ENCODE data around the gene NT5C1A.

The NT5C1A gene

DNA sequence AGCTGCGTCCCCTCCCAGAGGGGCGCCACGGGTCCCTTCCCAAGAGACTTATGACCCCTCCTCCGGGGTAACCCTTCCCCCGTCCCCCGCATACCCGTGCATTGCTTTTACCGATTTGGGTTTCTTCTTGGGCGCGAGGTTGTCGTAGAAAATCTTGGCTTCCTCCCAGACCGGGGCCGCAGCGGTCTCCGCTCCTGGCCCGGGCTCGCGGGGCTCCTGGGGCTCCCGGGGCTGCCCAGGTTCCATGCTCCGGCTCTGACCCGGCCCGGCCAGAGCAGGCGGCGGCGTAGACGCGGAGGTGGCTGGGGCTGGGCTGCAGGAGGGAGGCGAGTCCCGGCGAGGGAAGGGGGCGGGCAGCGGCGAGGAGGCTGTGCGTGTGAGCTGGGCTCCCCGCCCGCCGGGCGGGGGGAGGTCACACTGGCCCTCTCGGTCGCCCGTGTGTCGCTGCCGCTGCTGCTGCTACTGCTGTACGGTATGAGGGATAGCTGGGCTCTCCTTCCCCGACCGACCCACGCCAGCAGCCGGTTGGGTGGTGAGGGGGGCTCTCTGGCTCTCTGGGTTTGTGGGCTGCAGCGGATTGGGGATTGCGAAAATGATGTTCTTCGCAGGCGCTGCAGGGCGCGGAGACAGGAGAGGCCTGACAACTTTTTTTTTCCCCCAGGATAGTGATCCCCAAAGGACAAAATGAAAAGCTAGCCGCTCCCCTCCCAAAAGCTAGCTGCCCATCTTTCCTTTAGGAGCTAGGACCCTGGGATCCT, at the start of gene NT5C1A:
Gene NT5C1A (minus strand): TSS at position 315 of the 758 bp plus-strand sequence. CDS start 69 bp downstream, at position 246.
- Histone ChIP-seq H3K4me1 (ENCODE audit: control insufficient read depth in 2 of 2, insufficient read depth in 2 of 2, low read length in 2 of 2) (no peaks in the 10 kb centered on the region), H3K9me3 (ENCODE audit: control insufficient read depth in 2 of 2, low read length in 2 of 2) (no peaks in the 10 kb centered on the region), H3K36me3 (ENCODE audit: control insufficient read depth in 2 of 2, insufficient read depth in 2 of 2, low read length in 2 of 2) (no peaks in the 10 kb centered on the region), H3K9ac (ENCODE audit: low read depth in 1 of 2, low read length in 2 of 2) (no peak within 1 kb of the TSS), H3K27ac (ENCODE audit: low read depth in 2 of 2, low read length in 2 of 2) (no peak within 1 kb of the TSS), H3K27me3 (ENCODE audit: control insufficient read depth in 2 of 2, insufficient read depth in 2 of 2, low read length in 2 of 2) (peaks cover 16 to 23% of the 10 kb centered on the region in 2 donors), H3K4me3 (ENCODE audit: low read length in 2 of 2) (peak within 1 kb of the TSS in 1 of 2 donors; percentile 22)

DNA sequence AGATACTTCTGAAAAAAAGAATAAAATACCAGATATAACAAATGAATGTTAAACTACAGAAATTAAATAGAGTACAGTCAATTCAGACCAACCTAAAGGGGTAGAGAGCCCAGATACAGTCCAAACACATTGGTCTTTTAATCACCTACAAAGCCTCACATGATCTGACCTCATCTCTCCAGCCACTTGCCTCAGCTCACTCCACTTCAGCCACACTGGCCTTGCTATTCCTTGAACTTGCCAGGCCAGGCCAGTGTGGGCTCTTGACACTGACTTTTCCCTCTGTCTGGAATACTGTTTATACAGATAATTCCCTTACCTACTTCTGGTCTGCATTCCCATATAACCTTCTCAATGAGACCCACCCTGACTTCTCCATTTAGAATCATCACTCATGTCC, 49.8 kb upstream of the NT5C1A start:
- Histone ChIP-seq H3K36me3 (ENCODE audit: control insufficient read depth in 2 of 2, insufficient read depth in 2 of 2, low read length in 2 of 2) (no peaks in the 10 kb centered on the region), H3K9ac (ENCODE audit: low read depth in 1 of 2, low read length in 2 of 2) (no peak overlapping the region), H3K4me1 (ENCODE audit: control insufficient read depth in 2 of 2, insufficient read depth in 2 of 2, low read length in 2 of 2) (no peaks in the 10 kb centered on the region), H3K4me3 (ENCODE audit: low read length in 2 of 2) (no peak overlapping the region), H3K27ac (ENCODE audit: low read depth in 2 of 2, low read length in 2 of 2) (no peak overlapping the region), H3K9me3 (ENCODE audit: control insufficient read depth in 2 of 2, low read length in 2 of 2) (no peaks in the 10 kb centered on the region), H3K27me3 (ENCODE audit: control insufficient read depth in 2 of 2, insufficient read depth in 2 of 2, low read length in 2 of 2) (peaks cover 5 to 7% of the 10 kb centered on the region in 2 donors)

DNA sequence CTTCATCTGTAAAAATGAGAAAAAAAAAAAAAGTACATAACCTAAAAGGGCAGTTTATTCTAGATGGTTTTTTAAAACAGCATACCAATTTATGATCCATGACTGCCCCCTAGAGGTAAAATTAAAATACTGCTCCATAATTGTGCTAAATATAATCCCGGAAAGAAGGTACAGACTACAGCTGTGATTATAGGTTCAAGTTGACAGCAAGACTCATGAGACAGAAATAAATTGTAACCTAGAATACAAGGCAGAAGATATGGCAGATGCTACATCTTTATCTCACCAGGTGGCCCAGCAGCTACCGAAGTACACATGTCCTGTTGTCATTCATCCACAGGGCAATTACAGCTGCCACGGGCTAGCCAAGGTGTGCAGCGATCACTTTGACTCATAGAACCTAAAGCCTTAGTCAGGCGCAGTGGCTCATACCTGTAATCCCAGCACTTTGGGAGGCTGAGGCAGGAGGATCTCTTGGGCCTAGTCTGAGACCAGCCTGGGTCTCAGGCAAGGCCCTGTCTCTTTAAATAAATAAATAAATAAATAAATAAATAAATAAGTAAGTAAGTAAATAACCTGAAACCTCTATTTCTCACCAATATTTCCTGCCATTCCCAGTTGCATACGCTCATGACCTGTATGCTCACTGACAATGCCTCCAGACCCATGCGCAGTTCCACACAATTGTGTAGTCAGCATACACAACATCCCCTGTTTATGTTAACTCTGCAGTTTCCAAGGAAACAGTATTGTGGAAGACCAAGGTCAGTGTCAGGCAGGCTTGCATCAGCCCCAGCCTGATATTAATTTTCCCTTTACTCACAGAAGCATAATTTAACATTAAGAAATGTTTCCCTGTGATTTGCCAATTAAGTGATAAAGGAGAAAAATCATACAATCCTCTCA, 48.4 kb upstream of the NT5C1A start:
- no peaks in the 10 kb centered on the region for H3K36me3 ChIP-seq (ENCODE audit: control insufficient read depth in 2 of 2, insufficient read depth in 2 of 2, low read length in 2 of 2)

DNA sequence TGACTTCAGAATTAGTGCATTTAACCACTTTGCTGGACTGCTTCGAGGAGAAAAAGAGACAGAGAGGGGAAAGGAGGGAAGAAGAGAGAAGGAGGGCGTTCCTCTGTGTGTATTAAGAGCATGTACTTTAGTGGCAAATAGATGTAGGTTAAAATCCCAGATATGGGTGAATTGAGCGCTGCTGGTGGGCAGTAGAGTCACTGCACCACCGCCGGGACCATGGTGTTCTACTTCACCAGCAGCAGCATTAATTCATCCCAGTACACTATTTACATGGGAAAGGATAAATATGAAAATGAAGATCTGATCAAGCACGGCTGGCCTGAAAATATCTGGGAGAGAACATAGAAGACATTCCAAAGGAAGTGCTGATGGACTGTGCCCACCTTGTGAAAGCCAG, 45.9 kb upstream of the NT5C1A start:
- H3K9ac ChIP-seq (ENCODE audit: low read depth in 1 of 2, low read length in 2 of 2): no peak overlapping the region
- H3K4me1 ChIP-seq (ENCODE audit: control insufficient read depth in 2 of 2, insufficient read depth in 2 of 2, low read length in 2 of 2): no peaks in the 10 kb centered on the region
- no peak overlapping the region for H3K27ac ChIP-seq (ENCODE audit: low read depth in 2 of 2, low read length in 2 of 2)
- peaks cover 0 to 5% of the 10 kb centered on the region in 2 donors for H3K27me3 ChIP-seq (ENCODE audit: control insufficient read depth in 2 of 2, insufficient read depth in 2 of 2, low read length in 2 of 2)
- H3K9me3 ChIP-seq (ENCODE audit: control insufficient read depth in 2 of 2, low read length in 2 of 2): no peaks in the 10 kb centered on the region
- H3K36me3 ChIP-seq (ENCODE audit: control insufficient read depth in 2 of 2, insufficient read depth in 2 of 2, low read length in 2 of 2): no peaks in the 10 kb centered on the region
- no peak overlapping the region for H3K4me3 ChIP-seq (ENCODE audit: low read length in 2 of 2)

More for the DNA sequence above, 48.4 kb upstream of the NT5C1A start:
- H3K27ac ChIP-seq (ENCODE audit: low read depth in 2 of 2, low read length in 2 of 2): no peak overlapping the region
- no peak overlapping the region for H3K9ac ChIP-seq (ENCODE audit: low read depth in 1 of 2, low read length in 2 of 2)
- peaks cover 5 to 7% of the 10 kb centered on the region in 2 donors for H3K27me3 ChIP-seq (ENCODE audit: control insufficient read depth in 2 of 2, insufficient read depth in 2 of 2, low read length in 2 of 2)
- H3K4me3 ChIP-seq (ENCODE audit: low read length in 2 of 2): no peak overlapping the region
- H3K4me1 ChIP-seq (ENCODE audit: control insufficient read depth in 2 of 2, insufficient read depth in 2 of 2, low read length in 2 of 2): no peaks in the 10 kb centered on the region
- no peaks in the 10 kb centered on the region for H3K9me3 ChIP-seq (ENCODE audit: control insufficient read depth in 2 of 2, low read length in 2 of 2)

DNA sequence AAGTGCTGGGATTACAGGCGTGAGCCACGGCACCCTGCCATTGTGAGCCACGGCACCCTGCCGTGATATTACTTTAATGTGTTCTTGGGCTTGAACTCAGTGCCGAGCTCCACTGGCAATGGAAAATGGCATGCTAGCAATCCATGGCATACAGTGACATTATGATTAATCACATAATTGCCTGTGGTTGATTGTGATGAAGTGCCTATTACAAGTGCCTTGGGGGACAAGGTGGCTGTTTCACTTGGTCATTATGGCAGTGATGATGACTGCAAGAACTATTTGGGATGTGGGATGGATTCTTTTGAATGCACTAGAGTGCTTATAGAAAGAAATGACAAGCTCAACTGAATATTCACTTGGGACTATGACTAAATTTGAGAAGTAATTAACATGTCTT, 41.6 kb upstream of the NT5C1A start:
- no peaks in the 10 kb centered on the region for H3K9me3 ChIP-seq (ENCODE audit: control insufficient read depth in 2 of 2, low read length in 2 of 2)
- no peaks in the 10 kb centered on the region for H3K4me1 ChIP-seq (ENCODE audit: control insufficient read depth in 2 of 2, insufficient read depth in 2 of 2, low read length in 2 of 2)
- no peak overlapping the region for H3K27ac ChIP-seq (ENCODE audit: low read depth in 2 of 2, low read length in 2 of 2)
- H3K27me3 ChIP-seq (ENCODE audit: control insufficient read depth in 2 of 2, insufficient read depth in 2 of 2, low read length in 2 of 2): peaks cover 0 to 5% of the 10 kb centered on the region in 2 donors
- H3K36me3 ChIP-seq (ENCODE audit: control insufficient read depth in 2 of 2, insufficient read depth in 2 of 2, low read length in 2 of 2): no peaks in the 10 kb centered on the region
- H3K9ac ChIP-seq (ENCODE audit: low read depth in 1 of 2, low read length in 2 of 2): no peak overlapping the region
- H3K4me3 ChIP-seq (ENCODE audit: low read length in 2 of 2): no peak overlapping the region

DNA sequence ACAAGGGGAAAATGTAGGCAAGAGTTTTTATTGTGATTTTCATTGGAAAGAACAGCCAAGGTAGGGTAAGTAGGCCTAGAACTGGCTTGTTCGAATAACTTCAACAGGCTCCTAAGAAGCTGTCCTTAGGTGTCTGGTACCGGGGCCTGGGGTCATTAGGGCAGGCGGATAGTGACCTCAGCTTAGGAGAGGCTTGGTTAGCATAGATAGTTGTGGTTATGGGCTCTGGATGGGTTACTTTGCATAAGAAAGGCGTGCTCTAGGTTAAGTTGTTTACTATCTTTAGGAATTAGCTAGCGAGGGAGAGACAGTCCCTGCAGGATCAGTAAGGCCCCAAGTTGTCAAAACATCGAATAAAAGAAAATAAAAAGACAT, 40.0 kb upstream of the NT5C1A start:
- no peaks in the 10 kb centered on the region for H3K36me3 ChIP-seq (ENCODE audit: control insufficient read depth in 2 of 2, insufficient read depth in 2 of 2, low read length in 2 of 2)
- no peak overlapping the region for H3K4me3 ChIP-seq (ENCODE audit: low read length in 2 of 2)
- H3K4me1 ChIP-seq (ENCODE audit: control insufficient read depth in 2 of 2, insufficient read depth in 2 of 2, low read length in 2 of 2): no peaks in the 10 kb centered on the region
- H3K9me3 ChIP-seq (ENCODE audit: control insufficient read depth in 2 of 2, low read length in 2 of 2): no peaks in the 10 kb centered on the region
- H3K27me3 ChIP-seq (ENCODE audit: control insufficient read depth in 2 of 2, insufficient read depth in 2 of 2, low read length in 2 of 2): no peaks in the 10 kb centered on the region
- H3K9ac ChIP-seq (ENCODE audit: low read depth in 1 of 2, low read length in 2 of 2): no peak overlapping the region
- H3K27ac ChIP-seq (ENCODE audit: low read depth in 2 of 2, low read length in 2 of 2): no peak overlapping the region

DNA sequence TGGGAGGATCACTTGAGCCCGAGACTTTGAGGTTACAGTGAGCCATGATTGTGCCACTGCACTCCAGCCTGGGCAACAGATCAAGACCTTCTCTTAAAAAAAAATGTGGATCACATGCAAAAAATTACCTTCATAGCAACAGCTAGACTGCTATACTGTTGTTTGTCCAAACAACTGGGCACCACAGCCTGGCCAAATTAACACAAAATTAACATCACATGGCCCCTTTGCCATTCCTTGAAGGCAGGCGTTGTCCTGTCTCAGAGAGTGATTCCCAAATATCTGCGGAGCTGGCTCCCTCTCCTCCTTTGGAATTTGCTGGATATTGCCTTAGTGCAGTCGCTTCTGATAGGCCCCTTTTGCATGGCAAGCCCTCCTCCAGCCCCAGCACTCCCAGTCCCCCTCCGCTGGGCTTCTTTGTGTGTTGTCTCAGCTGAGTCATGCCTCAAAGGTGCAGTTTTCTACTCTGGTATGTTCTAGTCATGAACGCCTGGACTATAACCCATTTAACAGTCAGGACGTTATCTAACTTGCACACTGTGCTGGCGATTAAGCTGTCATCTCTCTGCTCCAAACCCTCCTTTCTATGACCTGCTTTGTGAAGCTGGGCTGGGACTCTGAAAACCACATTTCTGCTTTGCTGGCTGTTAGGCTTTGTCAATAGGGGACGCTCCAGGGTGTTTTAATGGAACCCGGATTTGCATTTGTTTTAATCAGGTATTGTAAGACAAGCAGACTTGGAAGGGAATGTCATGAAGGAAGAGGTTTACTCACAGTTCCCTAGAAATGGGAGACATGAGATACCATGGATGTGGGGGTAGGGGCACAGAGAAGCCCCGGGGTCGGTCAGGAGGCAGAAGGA, 39.4 kb upstream of the NT5C1A start:
- Histone ChIP-seq H3K27ac (ENCODE audit: low read depth in 2 of 2, low read length in 2 of 2) (no peak overlapping the region), H3K4me1 (ENCODE audit: control insufficient read depth in 2 of 2, insufficient read depth in 2 of 2, low read length in 2 of 2) (no peaks in the 10 kb centered on the region), H3K9me3 (ENCODE audit: control insufficient read depth in 2 of 2, low read length in 2 of 2) (no peaks in the 10 kb centered on the region), H3K36me3 (ENCODE audit: control insufficient read depth in 2 of 2, insufficient read depth in 2 of 2, low read length in 2 of 2) (no peaks in the 10 kb centered on the region), H3K27me3 (ENCODE audit: control insufficient read depth in 2 of 2, insufficient read depth in 2 of 2, low read length in 2 of 2) (no peaks in the 10 kb centered on the region), H3K9ac (ENCODE audit: low read depth in 1 of 2, low read length in 2 of 2) (no peak overlapping the region), H3K4me3 (ENCODE audit: low read length in 2 of 2) (no peak overlapping the region)

DNA sequence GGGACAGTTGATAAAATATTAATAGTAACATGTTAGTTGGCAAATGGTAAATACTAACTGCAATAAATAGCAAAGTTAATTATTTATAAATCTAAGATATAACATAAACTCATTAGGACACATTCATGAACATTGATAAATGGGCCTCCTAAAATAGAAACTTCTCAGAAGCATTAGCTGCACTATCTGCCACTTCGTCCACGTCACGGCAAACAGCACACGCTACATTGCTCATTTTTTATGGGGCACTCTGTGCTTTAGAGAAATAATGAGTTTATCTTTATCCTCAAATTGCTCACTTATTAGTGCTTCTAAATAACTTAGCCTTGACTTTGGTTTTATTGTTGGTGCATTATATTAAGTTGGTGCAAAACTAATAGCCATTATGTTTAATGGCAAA, 35.6 kb upstream of the NT5C1A start:
- no peak overlapping the region for H3K9ac ChIP-seq (ENCODE audit: low read depth in 1 of 2, low read length in 2 of 2)
- H3K36me3 ChIP-seq (ENCODE audit: control insufficient read depth in 2 of 2, insufficient read depth in 2 of 2, low read length in 2 of 2): no peaks in the 10 kb centered on the region
- H3K27me3 ChIP-seq (ENCODE audit: control insufficient read depth in 2 of 2, insufficient read depth in 2 of 2, low read length in 2 of 2): no peaks in the 10 kb centered on the region
- H3K4me3 ChIP-seq (ENCODE audit: low read length in 2 of 2): no peak overlapping the region
- H3K4me1 ChIP-seq (ENCODE audit: control insufficient read depth in 2 of 2, insufficient read depth in 2 of 2, low read length in 2 of 2): no peaks in the 10 kb centered on the region
- H3K9me3 ChIP-seq (ENCODE audit: control insufficient read depth in 2 of 2, low read length in 2 of 2): no peaks in the 10 kb centered on the region
- H3K27ac ChIP-seq (ENCODE audit: low read depth in 2 of 2, low read length in 2 of 2): no peak overlapping the region

DNA sequence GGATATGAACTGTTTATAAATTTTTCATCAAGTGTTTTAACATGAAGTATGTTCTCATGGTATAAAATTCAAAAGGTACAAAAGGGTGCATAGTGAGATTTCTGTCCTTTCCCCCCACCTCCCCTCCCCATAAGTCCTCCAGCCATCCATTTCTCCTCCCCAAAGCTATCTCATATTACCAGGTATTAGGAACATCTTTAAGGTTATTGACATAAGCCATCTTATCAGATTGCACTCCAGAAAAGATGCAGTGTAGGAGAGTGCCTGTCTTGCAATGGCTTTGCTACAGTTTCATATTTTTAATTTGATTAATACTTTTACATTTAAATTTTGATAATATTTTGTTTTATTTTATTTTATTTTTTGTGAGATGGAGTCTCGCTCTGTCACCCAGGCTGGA, 32.9 kb upstream of the NT5C1A start:
- H3K36me3 ChIP-seq (ENCODE audit: control insufficient read depth in 2 of 2, insufficient read depth in 2 of 2, low read length in 2 of 2): no peaks in the 10 kb centered on the region
- no peak overlapping the region for H3K9ac ChIP-seq (ENCODE audit: low read depth in 1 of 2, low read length in 2 of 2)
- H3K27me3 ChIP-seq (ENCODE audit: control insufficient read depth in 2 of 2, insufficient read depth in 2 of 2, low read length in 2 of 2): no peaks in the 10 kb centered on the region
- no peak overlapping the region for H3K27ac ChIP-seq (ENCODE audit: low read depth in 2 of 2, low read length in 2 of 2)
- no peak overlapping the region for H3K4me3 ChIP-seq (ENCODE audit: low read length in 2 of 2)
- H3K4me1 ChIP-seq (ENCODE audit: control insufficient read depth in 2 of 2, insufficient read depth in 2 of 2, low read length in 2 of 2): no peaks in the 10 kb centered on the region
- no peaks in the 10 kb centered on the region for H3K9me3 ChIP-seq (ENCODE audit: control insufficient read depth in 2 of 2, low read length in 2 of 2)

All from mucosa of rectum (tissue), 2 donors.